GM19099 (cell line): ENCODE measurements around the gene CDT1.

Experiments
- POLR2A ChIP-seq: IDR thresholded peaks from 3 replicates; pipeline ENCODE4 v1.6.1; 2011; ENCODE audit warnings: low read depth; ENCODE audit not compliant: insufficient read length; ENCODE audit errors: extremely low read depth

Gene CDT1

DNA sequence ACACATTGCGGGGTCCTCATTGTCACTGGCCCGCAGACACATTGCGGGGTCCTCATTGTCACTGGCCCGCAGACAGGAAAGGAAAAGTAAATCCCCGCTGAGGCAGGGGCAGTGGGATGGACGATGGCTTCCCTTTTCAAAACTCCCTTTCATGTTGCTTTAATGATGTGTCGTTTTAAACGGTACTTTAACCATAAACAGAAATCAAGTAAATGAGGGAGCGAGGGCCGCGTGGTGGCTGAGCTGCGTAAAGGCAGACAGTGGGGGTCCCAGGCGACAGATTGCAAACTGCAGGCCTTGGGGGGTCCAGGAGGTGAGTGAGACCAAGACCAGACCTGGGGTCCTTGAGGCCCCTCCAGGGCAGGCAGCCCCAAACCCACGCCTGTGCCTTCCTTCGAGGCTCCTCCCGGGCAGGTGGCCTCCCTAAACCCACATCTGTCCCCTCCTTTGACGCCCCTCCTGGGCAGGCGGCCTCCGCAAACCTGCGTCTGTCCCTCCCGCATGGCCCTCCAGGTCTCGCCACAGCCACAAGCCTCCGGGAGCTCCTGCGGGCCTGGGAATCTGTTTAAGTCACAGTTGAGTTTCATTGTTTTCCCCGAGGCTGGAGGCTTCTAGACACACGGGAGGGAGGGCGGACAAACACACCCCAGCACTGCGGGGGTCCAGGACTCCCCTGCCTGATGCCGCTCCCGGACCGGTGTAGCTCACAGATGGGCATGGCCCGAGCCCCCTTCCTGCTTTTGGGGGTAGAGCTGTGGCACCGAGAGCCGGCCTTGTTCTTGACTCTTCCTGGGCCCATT is 25.9 kb upstream of the CDT1 start:
- no peak for TF ChIP-seq POLR2A

GRCh38 chr16:88778271-88778525 is 25.4 kb upstream of the CDT1 start:
- TF ChIP-seq POLR2A, result no peak

DNA sequence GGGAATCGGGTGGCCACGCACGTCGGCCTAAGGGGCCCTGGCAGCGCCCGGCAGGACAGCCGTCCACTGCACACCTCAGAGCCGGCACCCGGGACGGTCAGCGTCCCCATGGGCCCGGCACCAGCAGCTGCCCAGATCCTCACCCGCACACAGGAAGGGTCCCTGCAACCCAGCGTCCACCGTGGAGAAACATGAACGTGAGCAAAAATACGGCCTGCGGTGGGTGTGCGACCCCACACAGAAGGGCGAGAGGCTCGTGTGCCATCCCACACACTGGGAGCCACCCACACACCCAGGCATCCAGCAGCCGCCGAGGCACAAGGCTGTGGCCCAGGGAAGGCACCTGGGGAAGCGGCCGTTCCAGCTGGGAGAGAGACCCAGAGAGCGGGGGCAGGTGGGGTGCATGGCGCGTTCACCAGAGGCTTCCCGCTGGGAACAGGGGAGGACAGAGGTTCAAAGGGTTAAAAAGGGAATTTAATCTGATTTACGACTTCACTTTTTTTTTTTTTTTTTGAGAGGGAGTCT is 25.0 kb upstream of the CDT1 start:
- no peak for TF ChIP-seq POLR2A

DNA sequence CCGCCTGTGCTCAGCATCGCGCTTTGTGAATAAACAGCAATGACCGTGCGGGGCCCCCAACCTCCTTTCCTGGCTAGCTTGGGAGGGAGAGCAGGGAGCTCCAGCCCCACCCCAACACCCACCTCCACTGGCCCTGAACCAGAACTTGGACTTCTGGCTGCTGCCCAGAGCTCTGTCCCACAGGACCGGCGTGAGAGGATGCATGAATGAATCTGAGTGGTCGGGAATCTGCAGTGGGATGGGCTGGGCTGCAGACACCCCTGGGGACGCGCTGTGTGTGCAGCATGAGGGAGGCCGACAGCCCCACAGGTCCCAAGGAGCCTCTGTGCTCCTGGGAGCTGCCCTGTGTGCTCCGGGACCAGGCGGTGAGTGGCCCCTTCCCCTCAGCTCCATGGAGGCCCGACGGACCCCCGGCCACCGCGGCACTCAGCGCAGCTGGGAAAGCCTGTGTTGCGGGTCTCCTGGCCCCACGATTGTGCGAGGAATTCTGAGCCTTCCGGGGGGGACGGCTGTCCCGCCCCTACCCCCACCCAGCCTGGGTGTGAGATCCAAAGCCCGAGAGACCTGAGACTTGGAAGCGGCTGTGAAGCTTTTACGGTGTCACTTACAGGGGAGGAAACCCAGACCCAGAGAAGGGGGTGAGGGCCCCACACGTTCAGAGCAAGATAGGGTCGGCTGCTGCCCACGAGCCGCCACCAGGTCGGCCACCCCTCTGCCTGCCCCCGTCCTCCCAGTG is 24.0 kb upstream of the CDT1 start:
- no peak for TF ChIP-seq POLR2A

DNA sequence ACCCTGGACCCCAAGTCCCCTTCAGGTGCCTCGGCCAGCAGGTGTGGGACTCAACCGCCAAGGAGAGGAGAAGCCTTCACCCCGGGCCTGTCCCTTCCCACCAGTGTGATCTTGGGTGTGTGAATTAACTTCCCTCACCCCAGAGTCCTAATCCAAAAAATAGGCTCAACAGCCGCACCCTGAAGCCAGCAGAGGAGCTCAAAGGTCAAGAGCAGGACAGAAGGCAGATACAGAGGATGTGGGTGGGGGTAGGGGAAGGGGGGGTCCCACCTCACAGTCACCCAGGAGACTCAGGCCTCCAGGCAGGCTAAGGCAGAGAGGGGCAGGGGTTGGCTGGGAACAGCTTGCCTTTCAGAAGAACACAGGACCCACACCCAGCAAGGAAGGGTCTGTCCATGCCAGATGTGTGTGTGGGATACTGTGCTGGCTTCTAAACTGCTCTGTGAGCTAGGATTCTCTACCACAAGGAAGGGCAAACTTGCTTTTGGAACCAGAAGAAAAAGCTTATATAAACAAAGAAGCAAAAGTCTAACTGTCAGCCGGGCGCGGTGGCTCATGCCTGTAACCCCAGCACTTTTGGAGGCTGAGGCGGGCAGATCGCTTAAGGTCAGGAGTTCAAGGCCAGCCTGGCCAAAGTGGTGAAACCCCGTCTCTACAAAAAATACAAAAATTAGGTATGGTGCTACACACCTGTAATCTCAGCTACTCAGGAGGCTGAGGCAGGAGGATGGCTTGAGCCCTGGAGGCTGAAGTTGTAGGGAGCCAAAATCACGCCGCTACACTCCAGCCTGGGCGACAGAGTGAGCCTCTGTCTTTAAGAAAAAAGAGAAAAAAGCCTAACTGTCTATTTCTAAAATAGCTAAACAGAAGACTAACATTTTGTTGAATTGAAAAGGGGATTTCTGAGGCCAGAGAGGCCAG is 23.2 kb upstream of the CDT1 start:
- no peak for TF ChIP-seq POLR2A

DNA sequence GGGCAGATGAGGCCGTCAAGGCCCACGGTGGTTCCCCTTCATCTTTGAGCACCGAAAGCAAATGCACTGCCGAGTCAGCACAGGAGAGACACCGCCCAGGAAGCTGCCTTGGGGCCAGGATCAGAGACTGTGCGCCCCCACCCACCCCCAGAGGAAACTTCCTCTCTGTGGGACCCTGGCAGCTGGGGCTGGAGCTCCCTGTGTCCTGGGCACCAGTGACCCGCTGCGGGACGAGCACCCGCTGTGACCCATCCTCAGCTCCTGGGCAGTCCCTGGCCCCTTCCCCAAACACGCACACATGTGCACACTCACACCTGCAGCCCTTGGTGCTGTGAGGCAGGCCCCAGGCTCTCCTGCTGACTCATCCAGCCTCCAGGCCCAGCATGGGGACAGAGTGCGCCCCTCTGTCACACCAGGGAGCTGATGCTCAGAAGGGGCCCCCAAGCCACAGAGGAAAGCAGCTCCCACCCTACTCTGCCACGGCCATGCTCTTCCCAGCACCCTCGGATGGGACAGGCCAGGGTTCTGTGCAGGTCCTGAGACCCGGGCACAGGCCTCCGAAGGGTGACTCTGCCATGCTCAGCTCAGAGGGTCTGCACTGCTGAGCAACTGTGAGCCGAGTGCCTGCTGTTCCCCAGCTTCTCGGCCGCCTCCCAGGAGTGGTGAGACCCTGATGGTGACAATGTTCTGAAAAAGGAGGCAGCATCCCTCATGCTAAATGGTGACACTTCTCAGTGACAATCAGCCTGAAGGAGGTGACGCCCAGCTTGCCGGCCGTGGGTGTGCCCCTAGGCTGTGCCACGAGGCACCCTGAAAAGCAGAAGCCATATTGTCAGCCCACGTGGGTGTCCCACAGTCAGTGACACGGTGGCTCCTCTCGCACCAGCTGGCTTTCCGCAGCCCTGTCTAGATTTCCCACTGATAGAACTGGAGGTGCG is 22.2 kb upstream of the CDT1 start:
- TF ChIP-seq POLR2A, result peak; percentile 34

GRCh38 chr16:88782454-88783390 is 20.9 kb upstream of the CDT1 start:
- no peak for TF ChIP-seq POLR2A

DNA sequence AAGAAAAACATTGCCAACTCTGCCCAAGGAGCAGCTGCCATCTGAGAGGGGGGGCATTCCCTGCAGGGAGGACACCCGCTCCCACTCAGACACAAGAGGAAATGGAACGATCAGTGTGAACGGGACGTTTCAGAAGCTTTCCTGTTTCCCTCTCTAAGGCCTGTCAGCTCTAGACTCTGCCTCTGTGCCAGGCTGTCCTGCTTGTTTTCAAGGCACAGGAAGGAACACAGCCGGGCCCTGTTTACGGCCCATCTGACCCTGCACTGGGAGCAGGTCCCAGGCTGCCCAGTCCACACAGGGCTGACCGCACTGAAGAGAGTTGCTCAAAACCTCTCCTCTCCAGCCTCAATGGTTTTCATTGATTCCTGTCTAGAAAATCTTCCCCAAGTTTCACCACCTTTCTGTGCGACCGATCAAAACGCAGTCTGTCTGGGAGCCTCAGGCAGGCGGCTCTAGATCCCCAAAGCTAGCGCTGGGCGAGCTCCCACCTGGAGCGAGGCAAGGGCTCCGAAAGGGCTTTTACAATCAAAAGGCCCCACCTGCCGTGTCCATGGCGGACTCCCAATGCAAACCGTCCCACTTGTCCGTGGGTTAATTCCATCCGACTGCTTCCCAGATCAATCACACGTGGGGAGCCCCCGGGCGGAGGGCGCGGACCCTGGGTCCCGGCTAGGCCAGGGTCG is 20.1 kb upstream of the CDT1 start:
- TF ChIP-seq POLR2A, result no peak

DNA sequence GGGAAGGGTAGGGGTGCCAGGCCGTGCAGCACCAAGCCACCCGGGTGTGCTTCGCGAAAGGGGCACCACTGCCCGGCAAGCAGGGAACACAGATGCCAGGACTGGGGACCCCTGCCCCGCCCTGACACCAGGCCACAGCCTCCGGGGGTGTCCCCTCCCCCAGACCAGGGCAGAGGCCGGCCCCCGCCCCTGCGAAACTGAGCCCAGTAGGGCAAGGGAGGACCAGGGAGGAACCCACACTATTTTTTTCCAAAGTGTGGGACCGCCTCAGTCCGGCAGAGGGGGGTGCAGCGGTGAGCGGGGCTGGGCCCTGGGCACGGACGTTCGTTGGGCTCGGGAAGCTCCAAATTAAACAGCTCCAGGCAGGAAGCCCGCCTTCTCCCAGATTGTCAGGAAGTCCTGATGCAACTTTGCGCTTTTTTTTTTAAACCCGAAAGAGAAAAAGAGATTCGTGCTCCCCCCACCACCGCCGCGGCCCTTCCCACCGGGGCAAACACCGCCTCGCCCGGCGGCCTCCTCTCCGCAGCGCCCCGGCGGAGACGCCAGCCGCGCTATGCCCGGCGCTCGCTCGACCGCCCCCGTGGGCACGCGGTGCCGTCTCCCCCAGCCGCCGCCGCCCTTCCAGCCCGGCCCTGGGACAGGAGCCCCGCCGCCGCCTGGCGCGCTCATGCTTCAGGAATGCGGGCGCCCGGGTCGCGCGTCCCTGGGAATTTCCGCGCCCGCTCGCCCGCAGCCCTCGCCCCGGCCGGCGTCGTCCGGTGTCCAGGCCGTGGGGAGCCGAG is 19.3 kb upstream of the CDT1 start:
- TF ChIP-seq POLR2A, result peak; percentile 16

GRCh38 chr16:88784856-88785105 is 18.8 kb upstream of the CDT1 start:
- TF ChIP-seq POLR2A, result no peak

DNA sequence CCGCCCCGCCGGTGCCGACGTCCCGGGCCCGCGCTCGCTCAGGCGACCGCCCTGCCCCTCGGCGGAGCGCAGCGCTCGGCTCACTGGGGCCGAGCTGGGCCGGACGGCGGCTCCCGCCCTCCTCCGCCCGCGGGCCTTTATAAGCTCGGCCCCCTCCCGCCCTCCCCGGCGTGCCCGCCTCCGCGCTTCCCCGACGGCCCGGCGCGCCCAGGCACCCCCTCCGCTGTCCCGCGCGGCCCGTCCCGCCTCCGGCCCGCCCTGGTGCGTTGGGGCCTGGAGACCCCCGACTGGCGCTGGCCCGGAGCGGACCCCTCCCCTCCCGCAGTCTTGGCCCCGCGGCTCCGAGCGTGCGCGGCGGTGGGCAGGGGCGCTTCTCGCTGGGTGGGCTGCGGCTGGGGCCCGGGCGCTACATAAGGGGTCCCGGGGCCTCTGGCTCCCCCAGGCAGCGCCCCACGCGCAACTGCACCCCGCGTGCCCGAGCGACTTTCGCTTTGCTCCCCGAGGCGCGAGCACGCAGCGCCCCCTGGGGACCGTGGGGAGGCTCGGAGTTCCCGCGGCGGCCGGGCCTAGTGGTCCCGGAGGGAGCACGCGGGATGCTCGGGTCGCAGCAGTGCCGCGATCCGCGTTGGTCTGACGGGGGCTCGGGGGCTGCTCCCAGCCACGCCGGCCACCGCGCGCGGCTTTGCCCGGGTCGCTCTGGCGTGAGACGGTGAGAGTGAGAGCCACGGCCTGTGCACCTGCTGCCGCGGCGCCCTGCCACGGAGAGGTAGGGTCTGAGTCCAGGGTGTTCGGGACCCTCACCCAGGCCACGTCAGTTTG is 18.3 kb upstream of the CDT1 start, which contains the start of gene PIEZO1:
Gene PIEZO1, minus strand, starts transcription at position 115 of the 819 bp plus-strand sequence. CDS start 256 bp downstream, outside the sequence.
- TF ChIP-seq POLR2A, result peak; percentile 88
